Muscle layer of colon (tissue), 2 donors: ENCODE measurements around the gene RBMS2.

Experiments
- H3K27ac ChIP-seq: one replicate; pipeline ENCODE4 v1.7.0; 2013; ENCODE audit warnings: low read depth, mild to moderate bottlenecking, low read length, moderate library complexity
- H3K27me3 ChIP-seq, 2 donors: one replicate each; pipeline ENCODE4 v1.7.0; 2013; ENCODE audit warnings: low read length in 2 of 2, mild to moderate bottlenecking in 2 of 2; ENCODE audit not compliant: insufficient read depth in 2 of 2, control insufficient read depth in 1 of 2
- H3K36me3 ChIP-seq: one replicate; pipeline ENCODE4 v1.7.0; 2013; ENCODE audit warnings: mild to moderate bottlenecking, low read length; ENCODE audit not compliant: insufficient read depth
- H3K4me1 ChIP-seq: one replicate; pipeline ENCODE4 v1.7.0; 2013; ENCODE audit warnings: mild to moderate bottlenecking, low read length; ENCODE audit not compliant: insufficient read depth
- H3K4me3 ChIP-seq, 2 donors: one replicate each; pipeline ENCODE4 v1.7.0; 2013; ENCODE audit warnings: low read length in 2 of 2, low read depth in 1 of 2, mild to moderate bottlenecking in 1 of 2, moderate library complexity in 1 of 2
- H3K9ac ChIP-seq: one replicate; pipeline ENCODE4 v1.7.0; 2013; ENCODE audit warnings: low read length
- H3K9me3 ChIP-seq: one replicate; pipeline ENCODE4 v1.7.0; 2013; ENCODE audit warnings: mild to moderate bottlenecking, low read length
- donor health status: abdominal sarcoma.
- donor health status: Adenocarcinoma of cecum.

Gene RBMS2

DNA sequence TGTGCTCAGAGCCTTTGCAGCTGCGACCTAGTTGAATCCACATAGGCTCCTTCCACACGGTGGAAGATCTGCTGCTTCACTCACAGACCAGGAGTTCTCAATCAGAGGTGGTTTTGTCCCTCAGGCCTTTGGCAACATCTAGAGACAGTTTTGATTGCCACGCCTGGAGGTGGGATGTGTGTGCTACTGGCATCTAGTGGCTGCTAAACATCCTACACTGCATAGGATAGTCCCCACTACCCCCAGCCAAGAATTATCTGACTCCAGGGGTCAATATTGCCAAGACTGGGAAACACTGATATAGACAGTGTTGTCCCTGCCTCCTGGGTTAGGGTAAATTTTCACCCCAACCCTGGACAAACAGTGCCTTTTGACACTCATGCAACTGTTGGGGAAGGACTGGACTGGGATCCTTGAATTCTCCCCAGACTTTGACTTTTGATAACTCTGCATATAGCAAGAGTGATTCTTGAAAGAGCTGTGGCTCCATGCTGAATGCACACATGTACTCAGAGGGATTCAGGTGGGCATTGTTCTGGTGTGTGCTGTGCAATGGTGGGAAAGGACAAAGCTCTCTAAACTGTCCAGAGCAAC is 68.7 kb downstream of the RBMS2 start:
- H3K27me3 ChIP-seq, result no peaks in the 10 kb centered on the region
- no peak overlapping the region for H3K4me3 ChIP-seq
- no peak overlapping the region for H3K27ac ChIP-seq
- peaks cover 43% of the 10 kb centered on the region for H3K36me3 ChIP-seq
- no peaks in the 10 kb centered on the region for H3K4me1 ChIP-seq
- H3K9me3 ChIP-seq, result no peaks in the 10 kb centered on the region
- H3K9ac ChIP-seq, result no peak overlapping the region

DNA sequence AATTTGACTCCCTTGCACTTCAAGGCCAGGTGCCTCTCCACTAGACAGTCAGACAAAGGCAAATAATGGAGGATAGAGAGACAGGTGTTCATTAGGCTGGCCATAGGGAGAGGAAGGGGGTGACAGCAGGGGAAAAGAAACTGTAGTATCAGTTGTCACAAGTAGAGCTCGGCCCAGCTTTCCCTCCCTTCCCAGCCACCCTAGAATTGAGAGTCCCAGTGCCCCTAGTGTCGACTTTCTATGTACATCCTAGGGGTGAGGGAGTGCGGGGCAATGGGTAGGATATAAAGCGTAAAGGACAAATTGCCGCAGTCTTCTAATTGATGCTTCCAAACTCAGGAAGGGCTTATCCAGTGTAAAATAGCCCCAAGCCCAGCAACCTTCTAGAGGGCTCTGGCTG is 69.5 kb downstream of the RBMS2 start:
- no peak overlapping the region for H3K27ac ChIP-seq
- H3K9me3 ChIP-seq, result no peaks in the 10 kb centered on the region
- H3K4me3 ChIP-seq, result no peak overlapping the region
- peaks cover 46% of the 10 kb centered on the region for H3K36me3 ChIP-seq
- no peaks in the 10 kb centered on the region for H3K4me1 ChIP-seq
- no peak overlapping the region for H3K9ac ChIP-seq
- no peaks in the 10 kb centered on the region for H3K27me3 ChIP-seq

DNA sequence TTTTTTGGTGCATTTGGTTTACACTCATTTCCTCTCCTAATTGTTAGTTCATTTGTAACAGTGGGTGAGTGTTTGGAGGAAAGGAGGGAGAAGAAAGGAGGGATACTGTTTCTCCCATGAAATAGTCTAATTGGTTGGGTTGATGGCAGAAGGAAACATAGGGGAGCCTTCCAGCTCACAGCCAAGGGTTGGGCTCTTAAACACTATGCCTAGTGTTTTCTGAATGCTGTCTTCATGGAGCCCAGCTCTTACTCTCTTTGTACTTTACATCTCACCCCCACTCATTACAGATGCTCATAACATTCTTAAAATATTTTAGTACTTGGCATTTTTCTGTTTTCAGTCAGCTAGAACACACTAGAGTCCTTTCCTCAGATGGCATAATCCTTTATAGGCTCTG is 70.3 kb downstream of the RBMS2 start:
- Histone ChIP-seq H3K9me3 (no peaks in the 10 kb centered on the region), H3K4me1 (no peaks in the 10 kb centered on the region), H3K36me3 (peaks cover 45% of the 10 kb centered on the region), H3K27ac (no peak overlapping the region), H3K4me3 (no peak overlapping the region), H3K27me3 (no peaks in the 10 kb centered on the region), H3K9ac (no peak overlapping the region)

DNA sequence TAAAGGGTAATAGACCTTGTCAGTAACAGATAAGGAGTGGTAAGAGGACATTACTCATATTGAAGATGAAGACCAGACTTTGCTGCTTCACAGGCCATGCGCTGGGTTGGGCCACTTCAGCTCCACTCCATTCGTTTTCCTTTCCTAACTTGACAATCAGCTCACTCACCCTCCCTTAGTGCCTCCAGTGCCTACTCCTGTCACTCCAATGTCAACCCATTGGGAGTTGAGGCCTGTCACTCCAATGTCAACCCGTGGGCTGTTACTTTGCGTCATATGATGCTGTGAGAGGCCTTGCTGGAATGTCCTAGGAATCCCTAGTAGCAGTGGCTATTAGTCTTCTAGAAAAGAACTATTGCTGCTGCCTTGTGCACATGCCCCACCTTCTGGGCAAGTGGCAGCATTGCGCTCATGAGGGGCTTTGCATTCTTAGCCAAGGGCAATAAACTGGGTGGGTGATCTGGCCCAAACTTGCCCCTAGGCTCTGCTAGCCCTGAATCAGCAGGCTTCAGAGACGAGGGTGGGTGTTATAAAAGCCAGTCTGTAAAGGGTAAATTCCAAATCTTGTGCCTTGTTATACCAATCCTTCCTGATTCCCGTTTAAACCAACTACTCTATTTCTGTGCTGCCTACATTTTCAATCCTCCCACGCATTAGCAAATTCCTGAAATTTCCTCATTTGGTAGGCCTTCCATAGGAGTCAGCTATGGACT is 72.4 kb downstream of the RBMS2 start:
- Histone ChIP-seq H3K36me3 (peaks cover 45% of the 10 kb centered on the region), H3K27ac (no peak overlapping the region), H3K9ac (no peak overlapping the region)

DNA sequence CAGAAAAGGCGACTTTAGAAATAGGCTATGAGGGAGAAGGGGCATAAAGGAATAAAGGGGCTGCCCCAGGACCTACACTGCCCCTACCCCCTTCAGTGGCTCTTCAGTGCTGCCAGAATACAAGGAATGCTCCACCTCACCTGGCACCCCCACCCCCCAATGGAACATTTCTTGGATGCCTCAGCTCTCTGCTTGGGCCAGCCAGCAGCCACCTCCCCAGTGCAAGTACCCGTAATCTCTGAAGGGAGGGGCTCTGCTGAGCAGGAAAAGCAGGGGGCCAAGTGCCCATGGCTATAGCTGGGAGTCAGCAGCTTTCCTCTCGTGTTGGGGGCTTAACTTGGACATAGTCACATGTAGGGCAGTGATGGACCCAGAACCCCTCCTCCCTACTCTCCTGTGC is 75.2 kb downstream of the RBMS2 start:
- no peaks in the 10 kb centered on the region for H3K4me1 ChIP-seq
- H3K36me3 ChIP-seq, result peaks cover 55% of the 10 kb centered on the region
- no peak overlapping the region for H3K4me3 ChIP-seq
- H3K9me3 ChIP-seq, result no peaks in the 10 kb centered on the region
- H3K9ac ChIP-seq, result no peak overlapping the region
- H3K27me3 ChIP-seq, result no peaks in the 10 kb centered on the region
- no peak overlapping the region for H3K27ac ChIP-seq

More for the DNA sequence above, 72.4 kb downstream of the RBMS2 start:
- H3K4me1 ChIP-seq, result no peaks in the 10 kb centered on the region
- no peaks in the 10 kb centered on the region for H3K9me3 ChIP-seq
- no peaks in the 10 kb centered on the region for H3K27me3 ChIP-seq
- no peak overlapping the region for H3K4me3 ChIP-seq

DNA sequence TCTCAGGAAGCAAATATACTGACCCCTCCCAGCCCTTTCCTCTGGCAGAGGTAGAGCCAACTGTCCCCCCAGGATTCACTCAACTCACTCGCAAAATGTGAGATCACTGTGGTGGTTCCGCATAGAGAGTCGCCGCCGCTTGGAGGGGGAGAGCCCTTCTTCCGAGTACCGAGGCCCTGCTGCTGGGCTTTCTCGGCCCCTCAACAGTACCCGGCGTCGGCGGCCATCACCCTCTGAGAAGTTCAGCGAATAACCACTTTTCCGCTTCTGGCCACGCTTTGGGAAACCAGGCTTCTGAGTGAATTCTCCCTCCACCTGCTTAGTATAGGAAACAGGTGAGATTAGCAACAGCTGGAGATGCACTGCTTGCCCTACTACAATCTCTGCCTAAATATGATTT is 77.4 kb downstream of the RBMS2 start:
- no peaks in the 10 kb centered on the region for H3K4me1 ChIP-seq
- no peak overlapping the region for H3K9ac ChIP-seq
- H3K27me3 ChIP-seq, result no peaks in the 10 kb centered on the region
- H3K36me3 ChIP-seq, result peaks cover 77% of the 10 kb centered on the region
- H3K27ac ChIP-seq, result no peak overlapping the region
- no peaks in the 10 kb centered on the region for H3K9me3 ChIP-seq
- no peak overlapping the region for H3K4me3 ChIP-seq

DNA sequence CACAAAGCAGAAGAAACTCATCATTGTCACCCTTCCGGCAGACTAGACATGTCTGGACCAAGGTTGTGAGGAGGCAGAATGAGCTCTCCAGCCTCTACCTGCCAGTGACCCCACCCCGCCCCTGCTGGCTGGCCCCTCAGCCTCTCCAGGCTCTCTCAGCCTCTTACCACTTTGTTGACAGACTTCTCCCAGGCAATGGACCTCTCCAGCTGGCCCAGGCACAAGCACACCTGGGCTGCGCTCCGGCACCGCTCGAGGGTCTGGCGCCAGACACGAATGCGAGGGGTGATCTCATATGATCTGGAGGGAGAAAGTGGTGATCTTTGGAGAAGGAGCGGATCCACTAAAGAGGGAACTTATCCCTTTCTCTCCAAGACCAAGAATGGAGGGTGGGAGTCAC is 78.2 kb downstream of the RBMS2 start:
- no peak overlapping the region for H3K27ac ChIP-seq
- peaks cover 84% of the 10 kb centered on the region for H3K36me3 ChIP-seq
- H3K4me3 ChIP-seq, result no peak overlapping the region

DNA sequence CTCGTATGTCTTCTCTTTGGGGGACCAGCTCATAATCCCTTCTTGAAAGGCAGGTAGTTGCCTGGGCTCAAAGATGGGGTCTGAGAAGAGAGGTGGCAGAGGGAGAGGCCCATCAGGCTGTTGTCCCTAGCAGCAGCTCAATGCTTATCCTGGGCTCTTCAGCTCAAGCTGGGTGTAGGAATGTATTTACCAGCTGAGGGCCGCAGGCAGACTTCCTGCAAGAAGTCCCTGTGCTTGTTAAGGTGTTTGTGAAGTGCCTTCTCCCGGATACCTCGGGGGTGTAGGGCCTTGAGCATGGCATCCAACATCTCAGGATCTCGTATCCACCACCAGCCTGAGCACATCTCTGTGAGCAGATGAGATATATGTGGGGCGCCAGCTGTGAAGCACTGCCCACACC is 79.1 kb downstream of the RBMS2 start:
- Histone ChIP-seq H3K4me3 (no peak overlapping the region), H3K9ac (no peak overlapping the region), H3K27ac (no peak overlapping the region), H3K9me3 (no peaks in the 10 kb centered on the region), H3K27me3 (no peaks in the 10 kb centered on the region), H3K36me3 (peaks cover 90% of the 10 kb centered on the region), H3K4me1 (no peaks in the 10 kb centered on the region)

More for the DNA sequence above, 78.2 kb downstream of the RBMS2 start:
- no peaks in the 10 kb centered on the region for H3K9me3 ChIP-seq
- H3K27me3 ChIP-seq, result no peaks in the 10 kb centered on the region
- no peak overlapping the region for H3K9ac ChIP-seq
- H3K4me1 ChIP-seq, result no peaks in the 10 kb centered on the region

DNA sequence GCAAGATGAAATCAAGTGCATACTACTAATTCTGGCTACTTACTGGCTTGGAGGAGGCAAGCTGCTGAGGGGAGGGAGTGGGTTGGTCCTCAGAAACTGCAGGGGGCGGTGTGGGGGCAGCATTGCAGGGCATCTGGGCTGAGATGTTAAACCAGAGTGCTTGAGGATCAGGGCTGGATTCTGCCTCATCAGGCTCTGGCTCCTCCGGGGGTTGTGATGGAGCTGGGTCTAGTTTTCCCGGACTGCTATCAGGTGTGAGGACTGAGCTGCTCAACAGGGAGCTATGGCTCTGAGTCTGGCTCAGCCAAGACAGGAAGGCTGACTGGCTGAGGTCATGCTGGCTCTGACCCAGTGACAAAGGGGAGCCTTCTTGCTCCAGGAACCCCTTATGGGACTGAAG is 79.9 kb downstream of the RBMS2 start:
- Histone ChIP-seq H3K4me3 (no peak overlapping the region), H3K9me3 (no peaks in the 10 kb centered on the region), H3K27me3 (no peaks in the 10 kb centered on the region), H3K4me1 (no peaks in the 10 kb centered on the region), H3K27ac (no peak overlapping the region), H3K36me3 (peaks cover 98% of the 10 kb centered on the region), H3K9ac (no peak overlapping the region)

DNA sequence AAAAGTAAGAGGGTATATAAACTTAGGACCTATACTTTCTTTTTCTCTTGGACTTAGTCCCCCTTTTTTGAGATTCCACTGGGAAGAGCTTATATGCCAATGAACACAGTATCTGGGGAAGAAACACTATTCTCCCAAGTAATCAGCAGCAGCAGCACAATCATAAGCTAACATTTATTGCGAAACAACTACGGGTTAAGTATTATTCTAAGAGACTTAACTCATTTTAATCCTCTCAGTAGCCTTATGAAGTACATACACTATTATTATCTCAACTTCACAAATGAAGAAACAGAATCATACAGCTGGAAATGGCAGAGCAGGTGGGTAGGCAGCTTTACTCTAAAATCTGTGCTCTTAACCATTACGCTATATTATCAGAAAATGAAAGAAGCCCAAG is 80.6 kb downstream of the RBMS2 start:
- Histone ChIP-seq H3K9me3 (no peaks in the 10 kb centered on the region), H3K36me3 (peaks cover 98% of the 10 kb centered on the region), H3K27ac (no peak overlapping the region), H3K9ac (no peak overlapping the region), H3K4me1 (no peaks in the 10 kb centered on the region), H3K27me3 (no peaks in the 10 kb centered on the region), H3K4me3 (no peak overlapping the region)

DNA sequence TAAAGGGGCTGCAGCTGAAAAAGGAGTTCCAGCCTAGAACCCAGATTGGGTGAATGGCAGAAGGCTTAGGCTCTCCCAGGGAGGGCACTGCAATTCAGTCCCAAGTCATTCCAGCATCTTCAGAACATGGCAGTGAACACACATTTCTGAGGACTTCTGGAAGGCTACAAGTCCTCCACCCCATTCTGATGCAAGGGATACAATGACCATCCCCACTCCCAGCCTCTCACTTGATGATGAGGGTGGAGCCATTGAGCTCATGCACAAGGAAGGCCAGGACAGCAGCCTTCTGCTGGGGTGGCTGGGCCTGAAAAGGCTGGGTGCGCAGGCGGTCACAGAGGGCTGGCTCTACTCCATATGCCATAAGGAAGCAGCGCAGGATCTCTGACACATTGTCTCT is 82.7 kb downstream of the RBMS2 start:
- no peaks in the 10 kb centered on the region for H3K9me3 ChIP-seq
- H3K4me3 ChIP-seq, result no peak overlapping the region
- H3K36me3 ChIP-seq, result peaks cover 86% of the 10 kb centered on the region
- no peak overlapping the region for H3K27ac ChIP-seq
- no peaks in the 10 kb centered on the region for H3K27me3 ChIP-seq
- H3K9ac ChIP-seq, result no peak overlapping the region
- H3K4me1 ChIP-seq, result no peaks in the 10 kb centered on the region

DNA sequence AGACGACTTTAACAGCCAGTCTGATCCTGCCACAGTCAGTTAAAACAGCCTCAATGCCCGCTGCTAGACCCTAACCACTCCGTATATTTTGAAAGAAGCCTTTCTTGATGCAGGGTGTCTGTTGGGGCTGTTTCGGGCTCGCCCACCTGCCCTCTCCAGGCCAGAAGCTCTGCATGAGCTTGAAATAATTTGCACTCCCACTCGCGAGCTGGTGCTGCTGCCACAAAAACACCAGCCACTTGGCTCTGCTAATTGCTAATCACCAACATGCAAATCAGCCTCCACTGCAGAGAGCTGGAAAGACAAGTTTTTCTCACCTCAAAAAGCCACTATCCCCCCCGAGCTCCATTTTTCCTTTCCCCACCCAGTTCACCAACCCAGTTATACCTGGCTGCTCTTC is 93.0 kb downstream of the RBMS2 start:
- Histone ChIP-seq H3K9ac (no peak overlapping the region), H3K9me3 (no peaks in the 10 kb centered on the region), H3K4me3 (no peak overlapping the region), H3K36me3 (peaks cover 83% of the 10 kb centered on the region), H3K27ac (no peak overlapping the region), H3K4me1 (no peaks in the 10 kb centered on the region), H3K27me3 (no peaks in the 10 kb centered on the region)
